BLaER1 (cell line): ENCODE results near the gene LRRC10.
"Not testable (repeated sequence)": the region's sequence is repeated elsewhere in the genome, so short reads cannot be mapped to it uniquely, and the experiment has no call there.

ENCODE experiments used
- H3K27ac ChIP-seq: shearing (Covaris generic); formaldehyde crosslinking; 2 replicates; pipeline ENCODE4 v1.8.1; 2022
- H3K27me3 ChIP-seq: shearing (Covaris generic); formaldehyde crosslinking; 2 replicates; pipeline ENCODE4 v1.8.1; 2022
- H3K36me3 ChIP-seq: shearing (Covaris generic); formaldehyde crosslinking; 2 replicates; pipeline ENCODE4 v1.8.1; 2022
- H3K4me1 ChIP-seq: shearing (Covaris generic); formaldehyde crosslinking; 2 replicates; pipeline ENCODE4 v1.8.1; 2022
- H3K4me2 ChIP-seq: shearing (Covaris generic); formaldehyde crosslinking; 2 replicates; pipeline ENCODE4 v1.8.1; 2022
- H3K4me3 ChIP-seq: shearing (Covaris generic); formaldehyde crosslinking; 2 replicates; pipeline ENCODE4 v1.8.1; 2022
- H3K9ac ChIP-seq: shearing (Covaris generic); formaldehyde crosslinking; 2 replicates; pipeline ENCODE4 v1.8.1; 2022
- H3K9me3 ChIP-seq: shearing (Covaris generic); formaldehyde crosslinking; 2 replicates; pipeline ENCODE4 v1.8.1; 2022
- H4K20me1 ChIP-seq: shearing (Covaris generic); formaldehyde crosslinking; 2 replicates; pipeline ENCODE4 v1.8.1; 2022
- Cebpa-rat ChIP-seq: shearing (Covaris generic); IDR thresholded peaks from 2 replicates; pipeline ENCODE4 v1.8.1; 2022

LRRC10 gene

GRCh38 chr12:69620921-69621320 is 10.2 kb upstream of the LRRC10 start:
- H3K4me2 ChIP-seq: no peak overlapping the region
- no peak overlapping the region for H3K4me3 ChIP-seq
- H3K4me1 ChIP-seq: 0 out of 2 replicates have a peak, but pooled peaks cover 3% of the 10 kb centered on the region
- no peaks in the 10 kb centered on the region for H4K20me1 ChIP-seq
- no peaks in the 10 kb centered on the region for H3K27me3 ChIP-seq
- no peak for TF ChIP-seq Cebpa-rat
- H3K9me3 ChIP-seq: no peaks in the 10 kb centered on the region
- H3K9ac ChIP-seq: no peak overlapping the region
- no peak overlapping the region for H3K27ac ChIP-seq
- H3K36me3 ChIP-seq: no peaks in the 10 kb centered on the region

- no peaks in the 10 kb centered on the region for H3K9me3 ChIP-seq
- no peak overlapping the region for H3K27ac ChIP-seq
- H3K9ac ChIP-seq: no peak overlapping the region
- H3K4me2 ChIP-seq: no peak overlapping the region
- H3K27me3 ChIP-seq: no peaks in the 10 kb centered on the region
- H3K4me1 ChIP-seq: 0 out of 2 replicates have a peak, but pooled peaks cover 5% of the 10 kb centered on the region
- H3K4me3 ChIP-seq: no peak overlapping the region
- no peaks in the 10 kb centered on the region for H3K36me3 ChIP-seq
- no peaks in the 10 kb centered on the region for H4K20me1 ChIP-seq
- no peak for TF ChIP-seq Cebpa-rat
These were observed 9.4 kb upstream of the LRRC10 start for GRCh38 chr12:69620077-69620476.

- TF ChIP-seq Cebpa-rat: no peak
- no peaks in the 10 kb centered on the region for H3K9me3 ChIP-seq
- no peak overlapping the region for H3K9ac ChIP-seq
- H4K20me1 ChIP-seq: no peaks in the 10 kb centered on the region
- 0 out of 2 replicates have a peak, but pooled peaks cover 5% of the 10 kb centered on the region for H3K4me1 ChIP-seq
- H3K36me3 ChIP-seq: no peaks in the 10 kb centered on the region
- no peak overlapping the region for H3K4me3 ChIP-seq
- H3K4me2 ChIP-seq: no peak overlapping the region
- no peaks in the 10 kb centered on the region for H3K27me3 ChIP-seq
- H3K27ac ChIP-seq: no peak overlapping the region
These were observed 8.3 kb upstream of the LRRC10 start for GRCh38 chr12:69619050-69619449.

- no peak overlapping the region for H3K27ac ChIP-seq
- no peaks in the 10 kb centered on the region for H3K36me3 ChIP-seq
- H3K9me3 ChIP-seq: no peaks in the 10 kb centered on the region
- no peak overlapping the region for H3K4me2 ChIP-seq
- H3K4me1 ChIP-seq: 0 out of 2 replicates have a peak, but pooled peaks cover 5% of the 10 kb centered on the region
- no peak overlapping the region for H3K4me3 ChIP-seq
- H3K9ac ChIP-seq: no peak overlapping the region
- no peaks in the 10 kb centered on the region for H3K27me3 ChIP-seq
- no peaks in the 10 kb centered on the region for H4K20me1 ChIP-seq
- TF ChIP-seq Cebpa-rat: no peak
These were observed 5.3 kb upstream of the LRRC10 start for GRCh38 chr12:69616025-69616424.

GRCh38 chr12:69613351-69613750 is 2.6 kb upstream of the LRRC10 start:
- Histone ChIP-seq H3K4me3 (no peak overlapping the region), H3K4me1 (0 out of 2 replicates have a peak, but pooled peaks cover 5% of the 10 kb centered on the region), H3K9me3 (no peaks in the 10 kb centered on the region), H3K36me3 (no peaks in the 10 kb centered on the region), H3K27me3 (no peaks in the 10 kb centered on the region), H3K4me2 (no peak overlapping the region), H4K20me1 (no peaks in the 10 kb centered on the region), H3K27ac (no peak overlapping the region), H3K9ac (no peak overlapping the region)
- TF ChIP-seq Cebpa-rat: no peak

- no peak for TF ChIP-seq Cebpa-rat
- H3K36me3 ChIP-seq: no peaks in the 10 kb centered on the region
- H3K27me3 ChIP-seq: no peaks in the 10 kb centered on the region
These were observed 581 bp downstream of the LRRC10 start for GRCh38 chr12:69610126-69610525.

GRCh38 chr12:69608114-69608513 is 2.6 kb downstream of the LRRC10 start:
- no peaks in the 10 kb centered on the region for H3K9me3 ChIP-seq
- no peaks in the 10 kb centered on the region for H3K4me1 ChIP-seq
- H4K20me1 ChIP-seq: no peaks in the 10 kb centered on the region
- H3K36me3 ChIP-seq: peaks cover 5% of the 10 kb centered on the region
- TF ChIP-seq Cebpa-rat: no peak
- no peak overlapping the region for H3K27ac ChIP-seq
- no peak overlapping the region for H3K9ac ChIP-seq
- H3K4me2 ChIP-seq: no peak overlapping the region
- H3K4me3 ChIP-seq: no peak overlapping the region
- no peaks in the 10 kb centered on the region for H3K27me3 ChIP-seq

More at GRCh38 chr12:69610126-69610525, 581 bp downstream of the LRRC10 start:
- no peak overlapping the region for H3K9ac ChIP-seq
- H3K9me3 ChIP-seq: no peaks in the 10 kb centered on the region
- no peak overlapping the region for H3K4me2 ChIP-seq
- H3K4me1 ChIP-seq: no peaks in the 10 kb centered on the region
- H4K20me1 ChIP-seq: no peaks in the 10 kb centered on the region
- H3K27ac ChIP-seq: no peak overlapping the region
- no peak overlapping the region for H3K4me3 ChIP-seq

- H3K9me3 ChIP-seq, H3K9ac ChIP-seq, H3K27me3 ChIP-seq, H3K4me2 ChIP-seq, H3K4me3 ChIP-seq, H3K27ac ChIP-seq, H3K4me1 ChIP-seq: not testable (repeated sequence)
- Histone ChIP-seq H3K36me3 (peaks cover 43% of the 10 kb centered on the region), H4K20me1 (peaks cover 31% of the 10 kb centered on the region)
These were observed 6.4 kb downstream of the LRRC10 start for GRCh38 chr12:69604275-69604674.

- H3K9ac ChIP-seq, H3K4me3 ChIP-seq, H3K27ac ChIP-seq, H3K4me1 ChIP-seq, H3K9me3 ChIP-seq, H3K27me3 ChIP-seq, H3K4me2 ChIP-seq: not testable (repeated sequence)
- Histone ChIP-seq H4K20me1 (peaks cover 38% of the 10 kb centered on the region), H3K36me3 (peaks cover 51% of the 10 kb centered on the region)
These were observed 7.2 kb downstream of the LRRC10 start for GRCh38 chr12:69603556-69603955.

GRCh38 chr12:69602954-69603353 is 7.8 kb downstream of the LRRC10 start:
- Histone ChIP-seq H3K4me2 (no peak overlapping the region), H3K4me3 (no peak overlapping the region), H3K27me3 (no peaks in the 10 kb centered on the region), H3K9ac (no peak overlapping the region), H3K4me1 (no peaks in the 10 kb centered on the region), H3K27ac (no peak overlapping the region), H3K36me3 (peaks cover 57% of the 10 kb centered on the region), H4K20me1 (peaks cover 42% of the 10 kb centered on the region), H3K9me3 (0 out of 2 replicates have a peak, but pooled peaks cover 10% of the 10 kb centered on the region)
- no peak for TF ChIP-seq Cebpa-rat
